HepG2 (cell line): ENCODE data around the gene ZFP3. TPM values are rescaled to one million over a fixed set of nuclear protein-coding genes. Genes with fewer than 3 reads are reported as not detected.
"Not testable (repeated sequence)": the region's sequence is repeated elsewhere in the genome, so short reads cannot be mapped to it uniquely, and the experiment has no call there.

Experiments used
- ATAC-seq: fragments of 200-7000 bp; cut with Tn5 transposase; 3 replicates; pipeline ENCODE4 v1.9.1; 2020; ENCODE audit warnings: mild to moderate bottlenecking, moderate library complexity
- BruUV-seq: library from RNA; stranded (reverse); fragments of 400-500 nt; replicated peaks from 2 replicates; lab custom pipeline; 2021; lab: Mats Ljungman, UMichigan
- CTCF ChIA-PET: fragments of 300-600 bp; formaldehyde crosslinking; extraction: SDS; loops from one replicate; lab custom pipeline; 2021; ENCODE audit warnings: low total read pairs, inconsistent platforms, low intra/inter-chr PET ratio; lab: Yijun Ruan, JAX
- POLR2A ChIA-PET: fragments of 350-600 bp; sonication (Branson Sonifier 250); formaldehyde crosslinking; loops from one replicate; lab custom pipeline; 2020; ENCODE audit warnings: antibody characterized with exemption, inconsistent platforms; lab: Yijun Ruan, JAX
- DNase-seq: peaks from one replicate; pipeline ENCODE4 v3.0.0-alpha.2; 2015; ENCODE audit warnings: low spot score
- FAIRE-seq: peaks from 3 replicates; lab custom pipeline; 2011; peaks lifted over from hg19 to GRCh38; lab: Jason Lieb, UNC
- H2AFZ ChIP-seq: one replicate; pipeline ENCODE4 v1.6.1; 2011; ENCODE audit warnings: low read length, inconsistent platforms
- H3K27ac ChIP-seq: fragments of 300-600 bp; 3 replicates; pipeline ENCODE4 v1.8.0; 2011; ENCODE audit warnings: mixed run types, mild to moderate bottlenecking, mixed read lengths, low read length, inconsistent platforms; ENCODE audit not compliant: insufficient read depth; ENCODE audit errors: extremely low read length
- H3K27me3 ChIP-seq, 2 experiments: fragments of 200-600 bp in 1 of 2; 2 replicates in 1 of 2; 3 replicates in 1 of 2; pipeline versions ENCODE4 v1.6.0 to v1.8.0; 2011; ENCODE audit warnings: low read length in 2 of 2, mild to moderate bottlenecking in 2 of 2, moderate library complexity in 2 of 2, inconsistent platforms in 1 of 2; ENCODE audit not compliant: insufficient read depth in 2 of 2, control insufficient read depth in 1 of 2
- H3K36me3 ChIP-seq, 2 experiments: fragments of 200-600 bp in 1 of 2; replicated peaks in 1 of 2; 2 replicates in 1 of 2; 3 replicates in 1 of 2; pipeline versions ENCODE4 v1.5.1 to v1.8.0; 2011; ENCODE audit warnings: low read length in 2 of 2, inconsistent platforms in 1 of 2; ENCODE audit not compliant: insufficient read depth in 2 of 2, control insufficient read depth in 1 of 2
- H3K4me1 ChIP-seq: 2 replicates; pipeline ENCODE4 v1.5.1; 2012; ENCODE audit warnings: low read length, inconsistent platforms; ENCODE audit not compliant: insufficient read depth
- H3K4me2 ChIP-seq: 2 replicates; pipeline ENCODE4 v1.6.0; 2011; ENCODE audit warnings: low read depth, low read length, inconsistent platforms
- H3K4me3 ChIP-seq, 3 experiments: fragments of 200-600 bp in 1 of 3; sonication (generic), shearing (Covaris generic) in 1 of 3; replicated peaks in 1 of 3; 2 replicates each; pipeline ENCODE4 v1.5.1; 2011 to 2016; ENCODE audit warnings: low read length in 3 of 3, inconsistent platforms in 2 of 3, low read depth in 2 of 3, mild to moderate bottlenecking in 2 of 3, control low read depth in 1 of 3, mixed read lengths in 1 of 3; ENCODE audit not compliant: insufficient read depth in 1 of 3
- H3K79me2 ChIP-seq: one replicate; pipeline ENCODE4 v1.6.1; 2011; ENCODE audit warnings: low read length, inconsistent platforms; ENCODE audit not compliant: insufficient read depth
- H3K9ac ChIP-seq: 2 replicates; pipeline ENCODE4 v1.6.0; 2011; ENCODE audit warnings: mild to moderate bottlenecking, low read depth, low read length, inconsistent platforms; ENCODE audit not compliant: insufficient read depth
- H3K9me3 ChIP-seq: 2 replicates; pipeline ENCODE4 v1.5.1; 2012; ENCODE audit warnings: mild to moderate bottlenecking, low read length
- H4K20me1 ChIP-seq: 2 replicates; pipeline ENCODE4 v1.6.0; 2011; ENCODE audit warnings: inconsistent platforms, mild to moderate bottlenecking, low read length, moderate library complexity; ENCODE audit not compliant: insufficient read depth
- IRX3 ChIP-seq: sonication (generic); formaldehyde crosslinking; IDR thresholded peaks from 2 replicates; pipeline ENCODE4 v1.8.1; 2023; ENCODE audit warnings: mild to moderate bottlenecking, low read depth, missing genetic modification reagents, borderline replicate concordance
- ZFP82 ChIP-seq: sonication (generic); formaldehyde crosslinking; IDR thresholded peaks from 2 replicates; pipeline ENCODE4 v1.5.1; 2020; ENCODE audit warnings: mild to moderate bottlenecking, missing genetic modification reagents, borderline replicate concordance
- WGBS: methylation state at CpG from one replicate; pipeline ENCODE4 v1.1.6; 2017; ENCODE audit warnings: low lambda C conversion rate; 5-methylcytosine and 5-hydroxymethylcytosine counted together
- in situ Hi-C: cut with HindIII; loops from 2 replicates; pipeline ENCODE4 v1.10.0; 2017; ENCODE audit warnings: low pct_unique_long_range_greater_than_20kb; ENCODE audit not compliant: extremely low pct_ligation_motif_present
- intact Hi-C: fragments of 100-400 bp; cut with micrococcal nuclease; formaldehyde crosslinking; loops from one replicate; pipeline ENCODE4 v1.10.0; 2022; ENCODE audit not compliant: unreplicated experiment
- polyA plus RNA-seq, 8 experiments: library from polyadenylated mRNA; depleted of rRNA in 3 of 8; stranded (reverse) in 7 of 8; unstranded in 1 of 8; fragments of >200 nt; fragmentation: Illumina TruSeq in 4 of 8; extraction: Trizol in 4 of 8; gene quantifications; 2 replicates each; pipeline versions ENCODE4 v1.2.1 to v1.2.3, GENCODE V29; 2011 to 2016; ENCODE audit warnings: low read depth in 4 of 8, missing spikeins in 1 of 8, mixed read lengths in 1 of 8; ENCODE audit not compliant: insufficient read depth in 1 of 8
- total RNA-seq, 5 experiments: library from RNA; depleted of rRNA; stranded (reverse); fragments of >200 nt; fragmentation: Illumina TruSeq; extraction: Trizol; gene quantifications; 2 replicates each; pipeline ENCODE4 v1.2.3, GENCODE V29; 2016; ENCODE audit warnings: low read depth in 1 of 5
- TF ChIP-seq, protein P1 (sequence below): sonication (generic); formaldehyde crosslinking; IDR thresholded peaks from 2 replicates; pipeline ENCODE4 v1.5.1; 2020; ENCODE audit warnings: mild to moderate bottlenecking, missing genetic modification reagents, borderline replicate concordance
- TF ChIP-seq, protein P2 (sequence below): sonication (generic); formaldehyde crosslinking; IDR thresholded peaks from 2 replicates; pipeline ENCODE4 v1.5.0; 2020; ENCODE audit warnings: missing genetic modification reagents

Gene ZFP3
- total and polyA plus RNA-seq, 2 of the 13 experiments (the other 11 are each of a cell fraction or from before 2014, with no cell fraction given), result not detected

GRCh38 chr17:5121186-5121841 is 43.0 kb downstream of the ZFP3 start:
- FAIRE-seq (no peak), DNase-seq (no peak)
- ChIA-PET POLR2A (no interaction called here), CTCF (no interaction called here)
- Histone ChIP-seq H3K27ac (no peak overlapping the region), H3K27me3 (peaks cover 0 to 3% of the 10 kb centered on the region in 2 experiments; a peak in 2 of 5 replicates), H3K4me1 (peaks cover 27% of the 10 kb centered on the region), H3K9me3 (no peaks in the 10 kb centered on the region), H3K4me2 (no peak overlapping the region), H3K79me2 (no peaks in the 10 kb centered on the region), H3K36me3 (no peaks in the 10 kb centered on the region), H3K4me3 (no peak overlapping the region), H3K9ac (no peak overlapping the region)
- BruUV-seq, result no TSS peak
- WGBS, result 59% methylated on average over 14 of the region's 16 CpGs
- TF ChIP-seq, protein P1, sequence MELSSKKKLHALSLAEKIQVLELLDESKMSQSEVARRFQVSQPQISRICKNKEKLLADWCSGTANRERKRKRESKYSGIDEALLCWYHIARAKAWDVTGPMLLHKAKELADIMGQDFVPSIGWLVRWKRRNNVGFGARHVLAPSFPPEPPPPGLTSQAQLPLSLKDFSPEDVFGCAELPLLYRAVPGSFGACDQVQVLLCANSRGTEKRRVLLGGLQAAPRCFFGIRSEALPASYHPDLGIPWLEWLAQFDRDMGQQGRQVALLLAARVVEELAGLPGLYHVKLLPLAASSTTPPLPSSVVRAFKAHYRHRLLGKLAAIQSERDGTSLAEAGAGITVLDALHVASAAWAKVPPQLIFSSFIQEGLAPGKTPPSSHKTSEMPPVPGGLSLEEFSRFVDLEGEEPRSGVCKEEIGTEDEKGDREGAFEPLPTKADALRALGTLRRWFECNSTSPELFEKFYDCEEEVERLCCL (CRISPR knock-in tag), result no peak
- TF ChIP-seq ZFP82 (CRISPR knock-in tag), result no peak
- no peak for TF ChIP-seq IRX3
- TF ChIP-seq, protein P2, sequence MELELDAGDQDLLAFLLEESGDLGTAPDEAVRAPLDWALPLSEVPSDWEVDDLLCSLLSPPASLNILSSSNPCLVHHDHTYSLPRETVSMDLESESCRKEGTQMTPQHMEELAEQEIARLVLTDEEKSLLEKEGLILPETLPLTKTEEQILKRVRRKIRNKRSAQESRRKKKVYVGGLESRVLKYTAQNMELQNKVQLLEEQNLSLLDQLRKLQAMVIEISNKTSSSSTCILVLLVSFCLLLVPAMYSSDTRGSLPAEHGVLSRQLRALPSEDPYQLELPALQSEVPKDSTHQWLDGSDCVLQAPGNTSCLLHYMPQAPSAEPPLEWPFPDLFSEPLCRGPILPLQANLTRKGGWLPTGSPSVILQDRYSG (CRISPR knock-in tag), result no peak
- TF ChIP-seq, all 625 proteins: peak for 0
- no peaks in the 10 kb centered on the region for H4K20me1 ChIP-seq
- no peak for ATAC-seq
- intact Hi-C loops, result no loop called here
- H2AFZ ChIP-seq, result no peak overlapping the region
- in situ Hi-C loops, result no loop called here

- intact Hi-C loops, H4K20me1 ChIP-seq, FAIRE-seq, H3K4me3 ChIP-seq, H3K79me2 ChIP-seq, in situ Hi-C loops, POLR2A ChIA-PET, CTCF ChIA-PET, H2AFZ ChIP-seq, BruUV-seq, DNase-seq, H3K9ac ChIP-seq, H3K27ac ChIP-seq, H3K36me3 ChIP-seq, H3K4me2 ChIP-seq, H3K9me3 ChIP-seq, ATAC-seq, H3K27me3 ChIP-seq: not testable (repeated sequence)
- peaks cover 20% of the 10 kb centered on the region for H3K4me1 ChIP-seq
- 62% methylated on average over 7 of the region's 7 CpGs for WGBS
These were observed 43.8 kb downstream of the ZFP3 start for GRCh38 chr17:5122056-5122455.
